GM13976 (cell line): ENCODE measurements around the gene HSBP1.

Experiments
- DNase-seq: peaks from one replicate; pipeline ENCODE4 v3.0.0; 2012; ENCODE audit warnings: low spot score
- in situ Hi-C: fragments of 300-500 bp; cut with MboI; formaldehyde crosslinking; loops from one replicate; pipeline ENCODE4 v1.12.0; 2022; ENCODE audit warnings: low sequenced_read_pairs, mixed read lengths, inconsistent platforms; ENCODE audit not compliant: unreplicated experiment
- TF ChIP-seq, protein P1 (sequence below): IDR thresholded peaks from 2 replicates; pipeline ENCODE4 v1.5.1; 2012; ENCODE audit warnings: borderline replicate concordance, mild to moderate bottlenecking; ENCODE audit not compliant: insufficient read depth; ENCODE audit errors: extremely low read depth, missing control alignments, control extremely low read depth

The HSBP1 gene

DNA sequence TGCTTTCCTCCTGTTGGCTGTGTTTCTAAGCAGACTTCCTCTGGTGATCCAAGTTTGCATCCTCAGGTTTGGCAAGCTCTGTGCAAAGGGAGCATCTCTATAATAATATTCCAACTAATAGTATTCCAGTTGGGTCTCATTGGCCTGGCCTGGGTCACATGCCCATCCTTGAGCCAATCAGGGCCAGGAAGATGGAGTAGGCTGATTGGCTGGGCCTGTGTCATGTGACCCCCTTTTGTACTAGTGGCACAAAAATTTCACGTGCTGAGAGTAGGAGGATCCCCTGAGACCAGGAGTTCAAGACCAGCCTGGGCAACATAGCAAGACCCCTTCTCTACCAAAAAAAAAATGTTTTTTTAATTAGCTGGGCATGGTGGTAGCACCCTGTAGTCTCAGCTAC, 55.9 kb downstream of the HSBP1 start:
- in situ Hi-C loops: no loop called here
- no peak for DNase-seq
- TF ChIP-seq, protein P1, sequence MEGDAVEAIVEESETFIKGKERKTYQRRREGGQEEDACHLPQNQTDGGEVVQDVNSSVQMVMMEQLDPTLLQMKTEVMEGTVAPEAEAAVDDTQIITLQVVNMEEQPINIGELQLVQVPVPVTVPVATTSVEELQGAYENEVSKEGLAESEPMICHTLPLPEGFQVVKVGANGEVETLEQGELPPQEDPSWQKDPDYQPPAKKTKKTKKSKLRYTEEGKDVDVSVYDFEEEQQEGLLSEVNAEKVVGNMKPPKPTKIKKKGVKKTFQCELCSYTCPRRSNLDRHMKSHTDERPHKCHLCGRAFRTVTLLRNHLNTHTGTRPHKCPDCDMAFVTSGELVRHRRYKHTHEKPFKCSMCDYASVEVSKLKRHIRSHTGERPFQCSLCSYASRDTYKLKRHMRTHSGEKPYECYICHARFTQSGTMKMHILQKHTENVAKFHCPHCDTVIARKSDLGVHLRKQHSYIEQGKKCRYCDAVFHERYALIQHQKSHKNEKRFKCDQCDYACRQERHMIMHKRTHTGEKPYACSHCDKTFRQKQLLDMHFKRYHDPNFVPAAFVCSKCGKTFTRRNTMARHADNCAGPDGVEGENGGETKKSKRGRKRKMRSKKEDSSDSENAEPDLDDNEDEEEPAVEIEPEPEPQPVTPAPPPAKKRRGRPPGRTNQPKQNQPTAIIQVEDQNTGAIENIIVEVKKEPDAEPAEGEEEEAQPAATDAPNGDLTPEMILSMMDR: no peak
